GM19397 (cell line): Measurements from ENCODE around the gene BICDL1.
A peak's percentile ranks its signal among the peaks of the same experiment; 100 is the strongest.

Experiments used
- ATAC-seq: cut with Tn5 transposase; IDR thresholded peaks from one replicate; pipeline ENCODE4 v1.9.1; 2021; ENCODE audit warnings: mild to moderate bottlenecking, moderate library complexity; ENCODE audit not compliant: unreplicated experiment

The BICDL1 gene

GRCh38 chr12:120121766-120122293 lies 132.8 kb downstream of the BICDL1 start:
- ATAC-seq: peak; percentile 35

DNA sequence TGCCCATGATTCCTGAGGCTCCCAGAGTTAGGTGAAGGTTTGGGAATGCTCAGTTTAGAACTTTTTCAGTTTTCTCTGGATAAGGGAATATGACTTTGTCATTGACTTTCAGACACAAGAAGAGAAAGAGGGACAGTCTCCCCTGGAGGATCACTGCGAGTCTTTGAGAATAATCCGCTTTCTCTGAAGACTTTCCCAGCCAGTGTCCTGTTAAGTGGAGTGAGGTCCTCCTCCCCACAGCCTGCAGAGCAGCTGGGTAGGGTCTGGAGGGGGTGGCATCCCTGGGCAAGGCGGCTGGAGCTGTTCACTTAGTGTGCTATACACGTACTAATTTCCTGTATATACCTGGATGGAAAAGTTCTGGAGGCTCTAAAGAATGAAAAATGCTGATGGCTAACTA lies 136.0 kb downstream of the BICDL1 start:
- ATAC-seq: no peak

- ATAC-seq: no peak
Measured at GRCh38 chr12:120125792-120126634, 137.0 kb downstream of the BICDL1 start.

GRCh38 chr12:120126635-120127005 lies 137.6 kb downstream of the BICDL1 start:
- no peak for ATAC-seq

DNA sequence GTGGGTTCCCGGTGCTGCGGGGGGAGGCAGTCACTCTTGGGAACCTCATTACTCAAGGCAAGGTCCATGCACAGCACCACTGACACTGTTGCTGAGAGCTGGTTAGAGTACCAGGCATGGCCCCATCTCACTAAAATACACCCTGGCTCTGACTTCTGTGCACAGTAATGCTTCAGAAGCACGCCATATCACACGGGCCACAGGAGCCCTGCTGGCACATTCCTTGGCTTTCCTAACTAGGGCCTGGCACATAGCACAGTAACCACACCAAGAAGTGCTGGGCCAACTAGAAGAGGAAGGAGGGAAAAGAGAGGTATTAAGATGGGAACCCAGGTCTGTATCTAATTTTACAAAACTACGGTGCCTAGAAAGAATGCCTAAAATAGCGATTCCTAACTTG lies 141.0 kb downstream of the BICDL1 start:
- no peak for ATAC-seq

GRCh38 chr12:120131116-120131515 lies 142.1 kb downstream of the BICDL1 start:
- no peak for ATAC-seq

- no peak for ATAC-seq
Measured at GRCh38 chr12:120132054-120132836, 143.2 kb downstream of the BICDL1 start.

DNA sequence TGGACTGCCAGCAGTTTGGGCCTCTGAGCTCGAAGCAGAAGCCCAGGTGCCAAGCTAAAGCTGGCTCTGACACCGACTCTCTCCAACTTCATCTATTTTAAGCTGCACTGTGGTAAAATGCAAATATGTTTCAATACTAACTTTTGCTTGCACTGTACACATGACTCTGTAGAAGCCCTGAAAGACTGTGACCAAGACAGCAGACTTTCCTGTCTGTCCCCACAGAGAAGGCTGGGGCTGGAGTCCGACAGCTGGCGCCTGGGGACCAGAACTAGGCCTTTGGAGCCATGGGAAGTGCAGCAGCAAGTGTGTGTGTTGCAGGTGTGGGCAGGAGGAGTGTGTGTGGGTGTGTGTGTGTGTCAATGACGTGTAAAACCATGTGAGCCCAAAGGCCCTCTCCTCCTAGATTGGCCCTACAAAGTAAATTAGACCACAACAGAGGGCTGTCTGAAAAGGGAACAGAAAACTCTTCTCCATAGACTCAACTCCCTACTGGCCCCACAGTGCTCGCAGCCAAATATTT lies 143.9 kb downstream of the BICDL1 start:
- ATAC-seq: peak; percentile 87

DNA sequence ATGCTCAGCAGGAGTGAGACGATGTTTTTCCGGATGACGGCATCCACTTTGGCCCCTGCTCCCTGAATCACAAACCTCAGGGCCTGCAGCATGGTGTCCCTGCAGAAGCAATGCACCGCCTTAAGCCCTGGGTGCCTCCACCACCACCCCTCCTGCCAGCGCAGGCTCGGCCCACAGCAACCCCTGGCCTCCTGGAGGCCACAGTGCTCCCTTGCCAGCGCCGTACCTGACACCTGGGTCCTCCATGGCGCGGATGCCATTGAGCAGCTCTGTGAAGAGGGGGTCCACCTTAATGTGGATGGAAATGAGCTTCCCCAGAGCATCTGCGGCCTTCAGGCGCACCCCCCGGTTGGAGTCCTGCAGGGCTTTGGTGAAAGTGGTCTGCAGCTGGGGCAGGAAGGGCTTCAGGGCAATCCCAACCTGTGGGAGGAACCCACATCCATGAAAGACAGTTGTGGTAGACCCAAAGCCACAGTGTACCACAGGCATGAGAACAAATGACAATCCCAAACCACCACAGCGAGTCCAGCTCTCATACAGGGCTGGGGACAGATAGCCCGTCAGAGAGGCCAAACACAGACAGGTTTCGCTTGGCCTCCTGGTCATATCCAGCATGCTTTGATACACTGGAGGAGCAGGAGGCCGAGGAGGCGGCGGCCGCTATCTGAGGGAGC lies 145.4 kb downstream of the BICDL1 start:
- ATAC-seq: no peak

DNA sequence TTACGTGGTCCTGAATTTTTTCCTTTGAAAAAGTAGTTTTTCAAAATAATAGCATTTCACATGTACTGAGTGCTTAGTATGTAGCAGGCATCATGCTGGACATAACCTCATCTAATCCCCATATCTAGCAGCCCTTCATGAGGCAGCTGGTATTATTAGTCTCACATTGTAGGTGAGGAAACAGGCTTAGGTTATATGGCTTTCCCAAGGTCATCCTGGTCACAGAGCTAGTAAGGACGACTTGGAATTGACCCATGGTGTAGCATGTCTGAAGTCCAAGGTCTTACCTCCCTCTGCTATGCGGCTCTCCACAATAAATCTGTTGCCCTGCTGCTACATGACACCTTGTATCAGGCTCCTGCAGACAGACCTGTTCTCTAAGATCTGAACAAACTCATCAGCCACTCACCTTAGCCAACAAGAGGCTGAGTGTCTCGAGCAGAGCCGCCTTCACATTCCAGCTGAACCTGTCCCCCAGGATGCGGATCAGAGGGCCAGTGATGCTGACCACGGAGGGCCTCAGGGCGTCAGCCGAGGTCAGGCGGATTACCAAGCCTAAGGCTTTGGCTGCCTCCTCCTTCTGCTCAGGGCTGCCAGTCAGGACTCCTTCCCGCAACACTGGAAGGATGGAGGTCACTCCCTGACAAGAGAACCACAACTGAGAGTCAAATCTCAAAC lies 147.2 kb downstream of the BICDL1 start:
- ATAC-seq: no peak

- ATAC-seq: no peak
Measured at GRCh38 chr12:120137833-120138232, 148.8 kb downstream of the BICDL1 start.

GRCh38 chr12:120138366-120138765 lies 149.3 kb downstream of the BICDL1 start:
- ATAC-seq: no peak

DNA sequence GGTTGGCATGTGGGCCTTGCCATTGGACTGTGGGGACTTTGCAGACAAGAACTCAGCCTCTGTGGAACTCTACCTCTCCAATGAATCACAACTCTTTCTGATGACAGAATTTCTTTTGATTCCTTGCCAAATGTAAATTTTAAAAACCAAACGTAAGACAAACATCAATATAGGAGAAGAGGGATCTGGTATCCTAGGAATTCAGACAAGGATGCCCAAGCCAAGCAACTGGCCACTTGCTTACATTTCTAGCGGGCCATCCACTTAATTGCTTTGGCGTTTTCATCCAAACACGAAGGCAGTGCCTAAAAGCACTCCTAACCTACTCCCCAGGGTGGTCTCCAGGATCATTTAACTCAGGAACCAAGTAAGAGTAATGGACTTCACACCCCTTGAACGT lies 150.9 kb downstream of the BICDL1 start:
- ATAC-seq: no peak

DNA sequence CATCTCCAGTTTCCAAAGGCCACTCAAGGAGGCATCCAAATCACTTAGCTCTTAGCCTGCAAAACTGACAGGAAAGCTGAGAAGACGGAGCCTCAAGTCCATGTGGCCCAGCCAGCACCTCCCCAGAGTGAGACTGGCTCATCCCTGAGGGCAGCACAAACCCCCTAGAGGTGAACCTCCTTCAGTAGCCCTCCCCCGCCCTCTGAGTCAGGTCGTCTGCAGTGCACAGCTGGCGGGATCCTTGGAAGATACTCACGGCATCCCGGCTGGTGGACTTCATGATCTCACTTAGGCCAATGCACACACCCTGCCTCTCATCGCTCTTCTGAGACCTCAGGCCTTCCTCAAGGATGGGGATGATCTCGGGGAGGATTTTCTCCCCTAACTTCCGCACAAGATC lies 151.6 kb downstream of the BICDL1 start:
- ATAC-seq: no peak

DNA sequence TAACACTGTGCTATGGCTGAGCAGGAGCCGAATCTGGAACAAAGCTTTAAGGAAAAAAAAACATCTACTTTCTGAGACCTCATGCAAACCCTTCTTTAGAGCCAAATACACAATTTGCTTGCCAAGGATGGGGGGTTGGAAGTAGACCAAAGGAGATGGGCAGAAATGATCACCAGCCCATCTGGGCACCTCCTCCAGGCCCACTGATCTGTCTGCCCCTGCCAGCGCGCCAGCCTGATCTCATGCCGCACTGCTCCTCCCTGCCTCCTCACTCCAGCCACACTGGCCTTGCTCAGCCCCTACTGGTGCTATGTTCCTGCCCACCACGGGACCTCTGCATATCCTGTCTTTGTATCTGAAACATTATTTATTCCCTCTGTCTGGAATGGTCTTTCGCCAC lies 152.3 kb downstream of the BICDL1 start:
- no peak for ATAC-seq

GRCh38 chr12:120142231-120142877 lies 153.3 kb downstream of the BICDL1 start:
- no peak for ATAC-seq
